Neural cell (in vitro differentiated cells): ENCODE results near the gene TRAM2. TPM values are rescaled to one million over a fixed set of nuclear protein-coding genes. Genes with fewer than 3 reads are reported as not detected.

Experiments
- H2AFZ ChIP-seq: fragments of 200-600, 300-800 bp; sonication (generic), shearing (Covaris generic); 2 replicates; pipeline ENCODE4 v1.6.0; 2014; ENCODE audit warnings: low read depth, mild to moderate bottlenecking, antibody characterized with exemption, low read length, moderate library complexity
- H3F3A ChIP-seq: fragments of 200-600 bp; shearing (Covaris generic); 2 replicates; pipeline ENCODE4 v1.6.1; 2016; ENCODE audit warnings: mild to moderate bottlenecking, moderate library complexity, mixed read lengths, antibody characterized with exemption, low read length; ENCODE audit not compliant: insufficient read depth, poor library complexity, severe bottlenecking
- H3K27ac ChIP-seq: fragments of 200-600, 300-800 bp; sonication (generic), shearing (Covaris generic); 2 replicates; pipeline ENCODE4 v1.5.1; 2014; ENCODE audit warnings: mild to moderate bottlenecking, low read length, moderate library complexity
- H3K27me3 ChIP-seq: fragments of 300-800, 200-600 bp; sonication (generic), shearing (Covaris generic); 2 replicates; pipeline ENCODE4 v1.6.0; 2014; ENCODE audit warnings: mild to moderate bottlenecking, low read depth, low read length, moderate library complexity; ENCODE audit not compliant: insufficient read depth
- H3K36me3 ChIP-seq: fragments of 300-800, 200-600 bp; sonication (generic), shearing (Covaris generic); 2 replicates; pipeline ENCODE4 v1.5.1; 2014; ENCODE audit warnings: mild to moderate bottlenecking, antibody characterized with exemption, low read length, moderate library complexity; ENCODE audit not compliant: insufficient read depth
- H3K4me2 ChIP-seq: fragments of 300-800, 200-600 bp; sonication (generic), shearing (Covaris generic); 2 replicates; pipeline ENCODE4 v1.6.0; 2014; ENCODE audit warnings: mild to moderate bottlenecking, low read length
- H3K4me3 ChIP-seq: fragments of 300-800, 200-600 bp; sonication (generic), shearing (Covaris generic); 2 replicates; pipeline ENCODE4 v1.5.1; 2014; ENCODE audit warnings: mild to moderate bottlenecking, low read length, moderate library complexity
- H3K79me2 ChIP-seq: fragments of 200-600 bp; shearing (Covaris generic); replicated peaks from 2 replicates; pipeline ENCODE4 v1.6.0; 2014; ENCODE audit warnings: mild to moderate bottlenecking, low read length, moderate library complexity; ENCODE audit not compliant: insufficient read depth
- H3K9ac ChIP-seq: fragments of 300-800, 200-600 bp; sonication (generic), shearing (Covaris generic); 2 replicates; pipeline ENCODE4 v1.6.1; 2016; ENCODE audit warnings: mild to moderate bottlenecking, low read length, mixed read lengths
- H3K9me2 ChIP-seq: fragments of 200-600 bp; shearing (Covaris generic); 2 replicates; pipeline ENCODE4 v1.6.1; 2016; ENCODE audit warnings: mild to moderate bottlenecking, low read length, mixed read lengths; ENCODE audit not compliant: insufficient read depth
- H3K9me3 ChIP-seq: fragments of 200-600, 300-800 bp; sonication (generic), shearing (Covaris generic); 2 replicates; pipeline ENCODE4 v1.6.1; 2016; ENCODE audit warnings: mild to moderate bottlenecking, mixed run types, low read length, moderate library complexity, mixed read lengths
- H4K20me1 ChIP-seq: fragments of 200-600 bp; shearing (Covaris generic); 2 replicates; pipeline ENCODE4 v1.6.1; 2016; ENCODE audit warnings: mild to moderate bottlenecking, mixed run types; ENCODE audit not compliant: insufficient read depth
- CTCF ChIP-seq: fragments of 450-650 bp; IDR thresholded peaks from 2 replicates; pipeline ENCODE4 v1.5.1; 2014; ENCODE audit warnings: antibody characterized with exemption, mild to moderate bottlenecking, moderate library complexity; ENCODE audit not compliant: poor library complexity, severe bottlenecking
- EP300 ChIP-seq: fragments of 450-650 bp; conservative IDR thresholded peaks from 2 replicates; pipeline ENCODE4 v1.6.1; 2014; ENCODE audit warnings: antibody characterized with exemption, mild to moderate bottlenecking, moderate library complexity; ENCODE audit not compliant: poor library complexity, severe bottlenecking
- EZH2 ChIP-seq: fragments of 200-600, 300-800 bp; shearing (Covaris generic), sonication (generic); IDR thresholded peaks from 2 replicates; pipeline ENCODE4 v1.6.1; 2014; ENCODE audit warnings: antibody characterized with exemption, low read length, borderline replicate concordance, mild to moderate bottlenecking; ENCODE audit not compliant: insufficient read depth, poor library complexity, severe bottlenecking
- MXI1 ChIP-seq: fragments of 450-650 bp; conservative IDR thresholded peaks from 2 replicates; pipeline ENCODE4 v1.6.1; 2014; ENCODE audit warnings: antibody characterized with exemption, mild to moderate bottlenecking; ENCODE audit not compliant: poor library complexity, severe bottlenecking
- POLR2AphosphoS5 ChIP-seq: IDR thresholded peaks from 2 replicates; pipeline ENCODE4 v1.6.1; 2012
- RAD21 ChIP-seq: fragments of 450-650 bp; conservative IDR thresholded peaks from 2 replicates; pipeline ENCODE4 v1.6.1; 2014; ENCODE audit warnings: antibody characterized with exemption, mild to moderate bottlenecking, moderate library complexity
- REST ChIP-seq: IDR thresholded peaks from 2 replicates; pipeline ENCODE4 v1.6.1; 2012; ENCODE audit warnings: borderline replicate concordance
- SMC3 ChIP-seq: fragments of 450-650 bp; conservative IDR thresholded peaks from 2 replicates; pipeline ENCODE4 v1.6.1; 2014; ENCODE audit warnings: antibody characterized with exemption, mild to moderate bottlenecking, moderate library complexity; ENCODE audit not compliant: poor library complexity
- TAF1 ChIP-seq: IDR thresholded peaks from 2 replicates; pipeline ENCODE4 v1.6.1; 2012; ENCODE audit warnings: low read depth
- polyA plus RNA-seq: library from polyadenylated mRNA; depleted of rRNA; stranded (reverse); fragments of >200 nt; gene quantifications from 2 replicates; pipeline ENCODE4 v1.2.3, GENCODE V29; 2014

The TRAM2 gene
- polyA plus RNA-seq, 1 donor from 2014 or later, result 0.41 TPM

GRCh38 chr6:52497652-52498408, 79.0 kb downstream of the TRAM2 start:
- Histone ChIP-seq H2AFZ (no peak overlapping the region), H3K9me3 (no peaks in the 10 kb centered on the region), H3K4me2 (no peak overlapping the region), H3K27me3 (no peaks in the 10 kb centered on the region), H3K9me2 (no peaks in the 10 kb centered on the region), H3K4me3 (no peak overlapping the region), H3K36me3 (peaks cover 9% of the 10 kb centered on the region), H3K9ac (no peak overlapping the region), H3K27ac (no peak overlapping the region), H3K79me2 (no peaks in the 10 kb centered on the region), H4K20me1 (no peaks in the 10 kb centered on the region), H3F3A (no peaks in the 10 kb centered on the region)
- no peak for TF ChIP-seq MXI1
- TF ChIP-seq SMC3, result no peak
- TF ChIP-seq EZH2, result no peak
- TF ChIP-seq POLR2AphosphoS5, result no peak

- H3K36me3 ChIP-seq, result peaks cover 9% of the 10 kb centered on the region
- no peak overlapping the region for H3K4me3 ChIP-seq
- H3K9me3 ChIP-seq, result no peaks in the 10 kb centered on the region
- no peaks in the 10 kb centered on the region for H4K20me1 ChIP-seq
- H3F3A ChIP-seq, result no peaks in the 10 kb centered on the region
- H3K4me2 ChIP-seq, result no peak overlapping the region
- no peak overlapping the region for H3K27ac ChIP-seq
- no peaks in the 10 kb centered on the region for H3K9me2 ChIP-seq
- TF ChIP-seq REST (no peak), RAD21 (no peak), SMC3 (no peak), MXI1 (no peak), POLR2AphosphoS5 (no peak), EZH2 (no peak), EP300 (no peak), TAF1 (no peak), CTCF (no peak)
- no peaks in the 10 kb centered on the region for H3K79me2 ChIP-seq
- no peak overlapping the region for H3K9ac ChIP-seq
- no peaks in the 10 kb centered on the region for H3K27me3 ChIP-seq
- H2AFZ ChIP-seq, result no peak overlapping the region
Measured at GRCh38 chr6:52496631-52497030, 80.2 kb downstream of the TRAM2 start.
